ENCODE results near the gene GHR.

The GHR gene

DNA sequence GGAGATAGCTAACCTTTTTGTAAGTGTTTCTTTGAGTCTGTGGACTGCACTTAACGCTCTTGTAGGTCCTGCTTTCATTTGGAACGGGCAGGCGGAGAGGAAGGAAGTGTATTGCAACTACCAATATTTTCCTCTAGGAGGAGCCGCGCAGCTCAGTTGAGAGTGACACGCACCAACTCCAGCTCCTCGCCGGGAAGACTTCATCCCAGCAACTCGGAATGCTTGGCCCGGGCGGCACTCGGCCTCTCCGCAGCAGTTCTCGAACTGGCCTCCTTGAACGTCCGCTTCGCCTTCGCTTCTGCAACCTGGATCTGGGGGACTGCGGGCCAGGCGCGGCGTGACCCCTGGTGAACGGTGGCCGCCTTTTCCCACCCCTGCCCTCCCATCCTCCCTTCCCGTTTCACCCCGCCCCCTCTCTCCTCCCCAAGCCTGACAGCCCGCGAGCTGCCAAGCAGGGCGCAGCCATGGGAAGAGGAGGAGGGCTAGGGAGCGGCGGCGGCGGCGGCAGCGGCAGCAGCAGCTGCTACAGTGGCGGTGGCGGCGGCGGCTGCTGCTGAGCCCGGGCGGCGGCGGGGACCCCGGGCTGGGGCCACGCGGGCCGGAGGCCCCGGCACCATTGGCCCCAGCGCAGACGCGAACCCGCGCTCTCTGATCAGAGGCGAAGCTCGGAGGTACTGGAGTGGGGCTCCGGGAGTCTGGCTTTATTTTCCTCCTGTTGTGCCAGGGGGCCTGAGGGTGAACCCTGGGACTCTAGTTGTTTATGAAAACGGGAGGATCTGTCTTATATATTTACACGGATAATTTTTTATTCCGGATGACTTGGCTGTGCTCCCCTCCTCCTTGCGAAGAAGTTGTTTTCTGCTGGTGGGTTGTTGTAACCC, at the start of gene GHR:
TSS of gene GHR (plus strand) at position 155 of the 881 bp plus-strand sequence. CDS start 142,436 bp downstream, outside the sequence.
- peak; percentile 31 to 46 for DNase-seq

DNA sequence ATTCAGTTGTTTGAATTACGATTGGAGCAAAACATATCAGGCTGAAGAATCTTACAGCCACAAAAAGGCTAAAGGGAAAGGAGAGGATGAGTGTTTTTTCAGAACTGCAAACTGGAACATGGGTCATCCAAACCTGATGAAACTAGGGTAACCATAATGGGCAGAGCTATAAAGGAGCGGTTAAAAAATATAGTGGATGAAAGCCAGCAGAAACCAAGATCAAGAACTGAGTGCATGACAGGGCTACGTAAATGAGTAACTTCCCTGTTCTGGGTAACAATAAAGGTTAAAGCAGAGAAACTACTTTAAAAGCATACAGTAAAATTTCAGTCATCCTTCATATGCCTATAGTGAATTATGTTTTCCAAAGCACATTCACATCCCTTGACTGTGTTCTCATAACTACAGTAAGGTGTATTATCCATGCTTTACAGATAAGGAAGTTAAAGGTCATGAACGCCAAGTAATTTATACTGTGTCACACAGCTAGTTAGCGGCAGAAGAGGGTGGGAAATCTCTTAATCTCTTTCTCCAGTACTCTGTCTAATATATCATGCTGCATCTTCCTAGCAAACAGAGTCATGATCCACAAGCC, 48.5 kb upstream of the GHR start:
- no peak for DNase-seq

DNA sequence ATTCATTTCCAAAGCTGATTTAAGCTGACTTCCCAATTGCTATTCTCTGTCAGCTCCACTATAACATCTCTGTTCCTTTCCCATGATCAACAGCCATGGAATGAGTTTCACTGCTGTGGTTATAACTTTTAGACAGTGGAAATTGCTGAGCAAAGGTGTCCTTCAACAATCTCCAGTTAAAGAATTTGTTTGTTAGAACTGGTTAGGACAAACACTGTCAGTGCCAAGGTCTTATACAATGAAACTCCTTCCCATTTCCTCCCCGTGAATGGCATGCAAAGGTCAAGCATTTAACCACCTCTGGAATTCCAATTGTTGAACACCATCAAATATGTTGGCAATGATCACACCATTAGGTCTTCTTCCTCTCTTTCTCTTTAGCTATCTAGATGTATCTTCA, 45.7 kb upstream of the GHR start:
- DNase-seq = no peak

DNA sequence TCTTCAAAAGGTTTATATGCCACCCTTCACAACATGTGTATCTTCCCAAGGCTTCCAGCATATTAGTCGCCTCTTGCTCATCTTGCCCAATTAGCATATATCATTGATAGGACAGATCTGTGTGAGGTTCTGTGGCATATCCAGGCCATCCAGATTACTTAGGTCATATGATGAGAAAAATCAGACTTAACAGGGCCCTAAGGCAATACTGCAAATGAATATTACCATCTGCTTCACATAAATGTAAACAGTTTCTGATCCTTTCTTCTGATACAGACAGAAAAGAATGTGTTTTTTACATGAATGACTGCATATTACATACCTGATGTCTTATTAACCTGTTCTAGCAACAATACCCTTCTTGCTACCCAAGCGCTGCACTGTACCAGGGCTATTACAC, 41.3 kb upstream of the GHR start:
- no peak for DNase-seq

DNA sequence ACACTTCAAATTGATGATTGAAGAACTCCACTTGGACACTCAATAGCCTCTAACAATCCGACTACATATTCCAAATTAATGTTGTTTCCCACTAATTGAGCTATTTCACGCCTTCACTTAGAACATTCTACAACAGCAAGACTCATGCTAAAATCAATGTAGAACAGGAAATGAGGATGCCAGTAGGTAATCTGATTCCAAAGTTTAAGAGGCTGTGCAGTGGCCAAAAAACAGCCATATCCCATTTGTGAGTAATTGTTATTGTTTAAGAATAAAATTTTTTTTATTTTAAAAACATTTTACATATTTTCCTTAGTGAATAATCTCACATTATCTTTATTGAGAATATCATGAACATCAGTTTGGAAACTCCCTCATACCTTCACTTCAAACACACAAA, 35.7 kb upstream of the GHR start:
- no peak for DNase-seq

DNA sequence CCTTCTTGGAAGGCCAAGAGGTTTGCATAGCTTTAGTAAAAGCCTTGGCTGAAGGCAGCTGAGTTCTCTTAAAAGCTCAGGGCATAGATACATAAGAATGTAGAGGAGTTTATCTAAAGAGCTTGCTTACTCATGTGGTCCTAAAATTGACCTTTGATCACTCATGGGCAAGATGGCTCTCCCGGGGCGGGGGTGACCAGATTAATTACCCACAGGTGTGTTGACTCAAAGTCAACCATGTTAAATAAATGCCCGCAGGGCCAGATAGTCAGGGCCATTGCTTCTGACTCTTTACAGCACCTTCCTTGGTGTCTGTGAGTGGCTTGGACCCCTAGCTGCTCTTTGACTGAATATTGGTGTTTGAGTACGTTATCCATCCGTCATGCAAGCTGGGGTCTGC, 33.1 kb upstream of the GHR start:
- DNase-seq = no peak

DNA sequence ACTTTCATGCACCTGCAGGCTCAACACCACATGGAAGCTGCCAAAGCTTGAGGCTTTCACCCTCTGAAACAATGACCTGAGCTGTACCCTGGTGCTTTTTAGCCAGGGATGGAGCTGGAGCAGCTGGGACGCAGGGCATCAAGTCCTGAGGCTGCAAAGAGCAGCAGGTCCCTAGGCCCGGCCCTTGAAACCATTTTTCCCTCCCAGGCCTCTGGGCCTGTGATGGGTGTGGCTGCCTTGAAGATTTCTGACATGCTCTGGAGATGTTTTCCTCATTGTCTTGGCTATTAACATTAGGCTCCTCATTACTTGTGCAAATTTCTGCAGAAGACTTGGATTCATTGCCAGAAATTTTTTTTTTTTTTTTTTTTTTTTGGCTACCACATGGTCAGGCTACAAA, 30.3 kb upstream of the GHR start:
- DNase-seq = no peak

DNA sequence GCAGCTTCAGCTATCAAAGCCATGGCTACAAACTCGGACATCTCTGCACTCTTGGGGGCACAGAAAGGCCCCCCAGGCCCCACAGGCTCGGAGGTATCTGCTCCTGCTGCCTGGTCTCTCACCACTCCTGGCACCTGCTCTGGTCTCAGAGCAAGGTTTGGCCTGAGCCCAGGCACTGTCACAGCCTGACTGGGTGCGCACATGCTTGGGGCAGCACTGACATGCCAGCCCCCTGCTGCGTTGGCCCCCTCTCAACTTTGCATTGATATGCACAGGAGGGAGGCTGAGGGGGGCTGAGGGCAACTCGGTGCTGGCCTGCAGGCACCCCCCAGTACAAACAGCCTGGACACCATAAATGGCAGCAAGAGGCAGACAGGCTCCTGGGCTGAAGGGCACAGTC, 27.1 kb upstream of the GHR start:
- no peak for DNase-seq

DNA sequence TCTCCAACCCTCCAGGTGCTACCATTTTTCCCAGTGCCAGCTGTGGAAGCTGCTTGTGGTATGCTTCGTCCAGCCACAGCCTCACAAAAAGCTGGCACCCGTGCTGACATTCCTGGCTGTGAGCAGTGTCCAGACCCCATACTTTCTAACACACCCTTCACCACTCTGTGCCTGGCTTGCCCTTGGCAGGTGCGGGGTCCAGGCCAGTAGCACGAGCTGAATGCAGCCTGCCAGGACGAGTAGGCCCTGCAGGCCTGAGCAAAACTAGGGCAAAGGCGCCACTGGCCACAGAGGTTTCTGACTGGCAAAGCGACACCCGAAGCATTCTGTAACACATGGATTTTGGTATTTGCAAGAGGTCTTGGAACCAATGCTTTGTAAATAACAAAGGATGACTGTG, 26.0 kb upstream of the GHR start:
- no peak for DNase-seq

DNA sequence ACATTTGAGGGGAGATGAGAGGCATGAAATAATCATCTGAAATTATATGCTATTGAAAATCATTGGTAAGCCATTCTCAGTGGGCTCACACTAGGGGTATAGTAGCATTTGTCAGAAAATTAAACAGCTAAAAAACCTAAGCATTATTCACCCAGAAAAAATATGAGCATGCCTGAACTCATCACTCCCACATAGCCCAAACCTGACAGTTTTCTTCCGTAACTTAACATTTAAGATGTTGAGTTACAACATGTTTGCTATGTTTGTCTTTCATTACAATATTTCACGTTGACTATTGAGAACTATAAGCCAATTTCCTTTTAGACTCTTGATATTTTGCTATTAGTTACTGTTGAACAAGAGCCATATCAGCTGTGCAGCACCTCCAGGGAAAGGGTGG, 23.5 kb upstream of the GHR start:
- no peak for DNase-seq

DNA sequence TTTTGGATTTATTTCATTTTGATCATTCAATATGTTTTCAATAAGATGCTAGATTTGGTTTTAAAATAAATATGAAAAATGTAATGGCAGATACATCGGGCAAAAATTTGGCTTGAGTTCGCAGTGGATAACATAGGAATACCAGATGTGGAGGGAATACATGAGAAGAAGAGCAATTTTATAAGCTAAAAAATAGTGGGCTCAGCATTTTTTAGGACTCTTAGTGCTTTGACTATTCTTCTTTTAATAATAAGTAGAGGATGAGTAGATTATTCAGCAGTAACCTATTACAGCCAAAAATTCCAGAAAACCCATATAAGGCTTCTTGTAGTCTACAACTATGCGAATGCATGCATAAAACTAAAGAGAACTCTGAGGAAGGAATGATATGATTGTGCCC, 22.8 kb upstream of the GHR start:
- no peak for DNase-seq

DNA sequence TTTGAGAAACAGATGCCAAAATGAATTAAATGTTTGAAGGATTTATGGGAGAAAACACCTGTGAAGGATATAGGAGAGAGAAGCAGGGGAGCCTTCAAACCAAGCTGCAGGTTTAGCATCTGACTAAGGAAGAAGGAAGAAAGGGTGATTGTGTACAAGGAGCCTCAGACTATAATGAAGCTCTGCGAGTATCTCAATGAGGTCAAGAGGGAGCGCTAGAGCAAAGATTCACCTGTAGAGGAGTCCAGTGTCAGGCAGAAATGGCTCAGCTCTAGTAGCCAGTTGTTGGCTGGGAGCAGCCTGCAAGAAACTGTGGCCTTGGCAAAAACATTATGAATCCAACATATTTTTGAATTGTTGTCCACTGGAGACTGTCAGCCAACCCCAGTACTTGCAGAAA, 20.0 kb upstream of the GHR start:
- DNase-seq = no peak

DNA sequence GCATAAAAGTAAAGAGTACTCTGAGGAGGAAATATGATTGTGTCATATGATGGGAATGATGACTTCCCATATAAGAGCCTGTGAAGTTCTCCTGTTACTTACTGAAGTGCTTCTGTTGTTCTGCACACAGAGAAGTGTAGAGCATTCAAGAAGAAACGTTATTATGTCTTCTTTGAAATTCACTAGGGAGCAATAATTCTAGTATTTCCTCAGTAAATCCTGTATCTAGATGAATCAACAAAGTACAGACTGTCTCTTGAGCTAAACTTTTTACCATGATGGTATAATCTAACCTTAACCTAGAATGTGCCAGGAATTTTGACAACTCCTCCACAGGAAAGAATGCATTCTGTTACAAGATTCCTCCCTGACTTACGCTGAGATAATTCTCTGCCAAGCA, 18.9 kb upstream of the GHR start:
- DNase-seq = no peak

DNA sequence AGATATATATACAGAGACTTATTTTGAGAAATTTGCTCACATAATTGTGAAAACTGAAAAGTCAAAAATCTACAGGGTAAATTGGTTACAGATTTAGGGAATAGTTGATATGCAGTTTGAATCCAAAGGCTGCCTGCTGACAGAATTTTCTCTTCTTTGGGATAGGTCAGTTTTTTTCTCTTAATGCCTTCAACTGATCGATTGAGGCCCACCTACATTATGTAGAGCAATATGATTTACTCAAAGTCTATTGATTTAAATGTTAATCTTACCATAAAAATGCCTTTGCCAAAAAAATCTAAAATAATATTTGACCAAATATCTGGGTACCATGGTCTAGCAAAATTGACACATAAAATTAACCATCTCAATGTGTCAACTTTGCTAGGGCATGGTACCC, 3.9 kb upstream of the GHR start:
- DNase-seq = no peak

DNA sequence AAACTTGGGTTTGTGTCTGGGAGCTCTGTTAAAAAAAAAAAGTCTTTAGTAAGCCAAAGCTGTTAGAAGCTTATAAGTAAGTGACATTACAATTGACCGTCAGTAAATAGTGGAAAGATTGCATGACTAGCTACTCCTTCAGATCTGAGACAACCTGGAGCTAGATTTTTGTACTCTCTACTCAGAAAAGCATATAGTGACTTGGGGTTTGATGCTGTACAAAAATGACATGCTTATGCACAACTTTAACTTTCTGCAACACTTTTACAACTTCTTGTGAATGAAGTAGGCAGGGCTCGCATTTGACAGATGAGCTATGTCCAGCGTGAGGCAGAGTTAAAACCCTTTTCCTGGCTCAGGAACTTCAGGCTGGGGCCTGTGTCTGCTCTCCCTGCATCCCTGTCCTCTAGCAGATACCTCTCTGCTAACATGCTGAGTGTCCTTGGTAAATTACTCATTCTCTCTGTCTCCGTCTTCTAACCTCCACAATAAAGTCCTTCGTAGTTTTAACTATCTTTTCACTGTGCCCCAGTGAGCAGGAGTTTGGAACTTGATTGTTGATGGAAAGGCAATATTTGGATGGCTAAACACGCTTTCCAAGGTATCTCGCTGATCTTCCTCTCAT, 471 bp upstream of the GHR start:
- DNase-seq = no peak

DNA sequence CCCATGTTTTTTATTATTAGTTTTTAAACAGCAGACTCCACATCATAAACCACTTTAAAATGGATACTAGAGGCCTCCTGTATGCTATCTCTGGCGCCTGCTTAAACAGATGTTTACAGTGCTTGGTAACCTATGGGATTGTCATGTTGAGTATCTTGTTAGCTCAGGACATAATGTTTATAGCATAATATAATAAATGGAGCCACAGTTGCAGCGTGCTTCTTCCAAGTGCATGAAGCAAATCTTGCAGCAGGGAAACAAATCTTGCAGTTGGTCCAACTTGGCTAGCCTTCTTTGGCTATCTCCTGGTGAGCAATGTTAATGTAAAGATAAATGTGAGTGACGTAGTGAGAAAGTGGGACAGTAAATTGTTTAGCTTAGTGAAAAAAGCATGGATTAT, 2.8 kb downstream of the GHR start:
- no peak for DNase-seq

DNA sequence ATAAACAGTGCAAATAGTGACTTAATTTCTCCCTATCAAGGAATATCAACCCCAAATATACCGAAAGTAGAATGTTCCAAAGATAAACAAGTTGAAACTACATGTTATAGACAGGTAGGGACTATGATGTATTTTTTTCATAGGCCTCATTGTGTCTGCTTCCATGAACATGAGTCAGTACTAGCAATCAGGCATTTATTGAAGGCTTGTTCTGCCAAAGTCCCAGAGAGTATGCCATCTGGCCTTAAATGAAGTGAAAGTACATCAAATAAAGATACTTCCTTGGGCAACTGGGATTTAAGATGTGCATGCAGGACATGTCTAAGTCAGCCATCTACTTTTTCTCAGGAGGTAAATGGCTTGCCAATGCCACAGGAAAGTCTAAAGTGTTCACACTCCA, 6.5 kb downstream of the GHR start:
- DNase-seq = no peak

DNA sequence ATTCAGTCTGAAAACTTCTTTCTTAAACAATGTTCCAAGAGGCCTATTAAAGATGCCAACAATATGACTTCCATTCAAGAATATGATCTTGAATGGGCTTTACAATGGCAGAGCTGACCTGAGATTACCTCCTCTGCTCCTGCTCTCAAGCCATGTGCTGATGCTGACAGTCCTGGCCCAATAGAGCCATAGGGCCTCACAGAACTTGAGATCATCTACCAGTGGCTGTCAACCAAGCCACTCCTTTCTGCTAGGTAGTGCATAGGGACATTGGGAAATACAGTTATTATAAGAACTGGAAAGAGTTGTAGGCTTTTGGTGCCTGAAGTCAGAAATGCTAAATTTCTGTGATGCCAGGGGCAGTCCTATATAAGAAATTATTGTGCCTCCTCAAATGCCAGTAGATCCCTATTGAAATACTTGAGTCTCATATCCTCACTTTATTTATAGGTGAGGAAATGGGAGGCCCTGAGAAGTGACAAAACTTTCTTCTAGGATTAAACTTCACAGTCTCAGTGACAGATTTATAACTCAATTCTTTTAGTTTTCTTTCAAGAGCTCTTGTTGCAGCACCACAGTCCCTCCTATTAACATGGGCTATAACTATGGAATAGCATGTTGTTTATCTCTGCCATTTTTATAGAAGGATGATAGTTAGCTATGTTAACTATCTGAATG, 10.9 kb downstream of the GHR start:
- no peak for DNase-seq

DNA sequence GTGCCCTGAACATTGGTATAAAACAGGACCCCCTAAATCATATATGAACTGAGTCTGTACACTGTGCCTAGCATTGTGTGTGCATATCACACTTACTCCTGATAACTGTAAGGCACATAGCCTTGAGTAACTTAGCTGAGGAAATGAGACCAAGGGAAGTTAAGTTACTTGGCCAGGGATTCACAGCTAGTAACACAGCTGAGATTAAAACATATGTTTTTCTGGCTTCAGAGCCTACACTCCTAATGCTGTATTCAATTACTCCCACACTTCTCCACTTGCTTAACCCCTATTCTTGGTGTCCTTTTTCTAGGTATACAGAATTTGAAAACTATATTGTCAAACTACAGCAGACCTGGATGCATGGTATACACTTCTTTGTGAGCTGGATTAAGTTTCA, 12.8 kb downstream of the GHR start:
- no peak for DNase-seq

DNA sequence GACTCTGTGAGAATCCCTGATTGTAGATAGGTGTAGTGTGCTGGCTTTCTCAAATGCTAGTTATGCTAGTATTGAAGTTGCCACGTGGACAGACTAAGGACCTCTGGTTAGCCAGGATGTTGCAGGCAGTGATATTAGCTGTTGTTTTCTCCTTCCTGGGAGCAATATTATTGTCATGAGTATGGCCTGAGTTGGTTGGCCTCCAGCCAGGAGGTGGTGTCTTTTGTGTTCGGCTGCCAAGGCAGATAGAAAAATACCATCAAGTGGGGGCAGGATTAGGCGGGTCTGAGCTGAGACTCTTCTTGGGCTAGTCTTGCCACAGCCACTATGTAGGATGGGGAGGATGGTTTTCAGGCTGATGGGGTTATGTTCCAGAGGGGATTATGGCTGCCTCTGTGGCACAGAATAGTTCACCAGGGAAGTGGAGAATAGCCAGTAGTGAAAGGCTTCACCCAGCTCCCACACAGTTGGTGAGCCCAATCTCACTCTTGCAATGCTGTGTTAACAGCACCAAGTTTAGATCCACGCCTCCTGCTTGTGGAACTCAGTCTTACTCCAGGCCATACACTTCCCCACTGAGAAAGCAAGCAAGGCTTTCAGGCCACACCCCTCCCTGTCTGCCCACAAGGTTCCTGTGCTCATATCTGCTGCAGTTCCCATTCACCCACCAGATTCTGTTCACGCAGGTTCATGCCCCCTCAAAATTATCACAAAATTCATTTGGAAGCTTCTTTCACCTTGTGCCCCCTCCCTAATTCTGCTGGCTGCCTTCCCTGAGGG, 31.2 kb downstream of the GHR start:
- DNase-seq = no peak

DNA sequence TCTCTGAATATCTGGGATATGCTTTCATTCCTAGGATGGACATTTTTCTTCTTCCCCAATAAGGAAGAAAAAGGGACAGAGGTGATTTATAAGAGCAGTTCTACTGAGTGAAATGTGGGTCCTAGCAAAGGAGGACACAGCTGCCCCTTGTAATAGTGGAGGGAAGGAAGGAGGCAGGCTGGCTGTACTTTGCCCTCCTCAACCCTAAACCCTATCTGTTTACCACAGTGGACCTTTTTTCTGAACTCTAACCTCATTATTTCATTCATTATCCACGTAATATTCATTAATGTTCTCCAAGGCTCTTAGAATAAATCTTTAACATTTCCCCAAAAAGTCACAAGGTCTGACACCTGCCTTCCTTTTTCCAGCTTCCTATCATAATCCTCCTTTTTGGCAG, 37.8 kb downstream of the GHR start:
- no peak for DNase-seq

DNA sequence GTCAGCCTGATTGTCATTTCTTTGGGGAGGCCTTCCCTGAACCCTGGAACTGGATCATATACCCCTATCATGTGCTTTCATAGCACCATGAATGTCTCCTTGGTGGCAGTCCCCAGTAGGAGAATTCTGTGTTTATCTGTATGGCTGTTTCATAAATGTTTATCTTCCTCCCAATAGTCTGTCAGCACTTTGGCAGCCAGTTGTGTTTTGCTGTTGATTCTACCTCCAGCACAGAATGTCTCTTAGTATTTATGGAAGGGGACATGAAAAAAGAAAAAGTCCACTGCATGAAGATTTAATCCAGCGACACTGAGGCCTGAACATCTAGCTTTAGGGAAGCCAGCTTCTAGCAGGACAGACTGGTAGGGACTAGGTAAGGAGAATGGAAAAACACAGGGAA, 38.3 kb downstream of the GHR start:
- no peak for DNase-seq

DNA sequence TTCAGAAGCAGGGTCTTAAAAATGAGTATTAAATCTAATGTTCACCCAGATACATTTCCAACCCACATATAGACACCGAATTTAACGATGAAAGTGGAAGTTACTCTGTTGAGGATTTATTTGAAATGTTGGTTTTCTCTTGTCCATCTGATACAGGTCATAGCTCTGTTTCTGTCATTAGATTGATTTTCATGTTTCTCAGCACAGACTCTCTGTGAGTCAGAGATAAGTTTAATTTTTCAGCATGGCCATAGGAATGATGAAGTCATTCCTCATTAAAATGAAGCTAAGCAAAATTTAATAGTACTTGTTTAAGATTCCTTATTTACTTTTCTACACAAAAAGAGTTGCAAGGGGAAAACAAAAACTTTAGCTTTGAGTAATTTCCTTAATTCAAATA, 38.8 kb downstream of the GHR start:
- no peak for DNase-seq

All from activated T-cell treated with anti-CD3 and anti-CD28 coated beads, Interleukin-2, amount 50 U/mL, for 48 hours (primary cell).